ENCODE measurements around the gene PRR33. TPM values are rescaled to one million over a fixed set of nuclear protein-coding genes. Genes with fewer than 3 reads are reported as not detected.
"Not testable (repeated sequence)": the region's sequence is repeated elsewhere in the genome, so short reads cannot be mapped to it uniquely, and the experiment has no call there.

Gene PRR33
- total and polyA plus RNA-seq, 2 donors, result 0.28 TPM; not detected in 1

GRCh38 chr11:1893581-1894359 lies 2.1 kb upstream of the PRR33 start:
- Histone ChIP-seq H3K4me3 (ENCODE audit: low read depth, low read length) (no peak overlapping the region), H3K36me3 (ENCODE audit: insufficient read depth) (no peaks in the 10 kb centered on the region), H3K27ac (ENCODE audit: low read depth) (no peak overlapping the region), H3K4me1 (ENCODE audit: insufficient read depth) (no peaks in the 10 kb centered on the region)
- DNase-seq (ENCODE audit: extremely low spot score), result no peak
- 91% methylated on average over 5 of the region's 5 CpGs for WGBS

DNA sequence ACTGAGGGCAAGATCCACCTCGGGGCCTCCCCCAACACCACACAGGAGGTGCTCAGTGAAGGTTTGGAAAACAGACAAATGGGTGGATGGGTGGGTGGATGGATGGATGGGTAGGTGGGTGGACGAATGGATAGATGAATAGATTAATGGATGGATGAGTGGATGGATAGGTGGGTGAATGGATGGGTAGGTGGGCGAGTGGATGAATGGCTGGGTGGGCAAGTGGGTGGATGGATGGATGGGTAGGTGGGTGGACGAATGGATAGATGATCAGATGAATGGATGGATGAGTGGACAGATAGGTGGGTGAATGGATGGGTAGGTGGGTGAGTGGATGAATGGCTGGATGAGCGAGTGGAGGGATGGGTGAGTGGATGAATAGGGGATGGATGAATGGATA lies 863 bp upstream of the PRR33 start:
- Histone ChIP-seq H3K27ac (ENCODE audit: low read depth) (no peak overlapping the region), H3K36me3 (ENCODE audit: insufficient read depth) (no peaks in the 10 kb centered on the region), H3K4me1 (ENCODE audit: insufficient read depth) (no peaks in the 10 kb centered on the region), H3K4me3 (ENCODE audit: low read depth, low read length) (no peak overlapping the region)
- WGBS, result 86% methylated on average over 5 of the region's 5 CpGs
- no peak for DNase-seq (ENCODE audit: extremely low spot score)

DNA sequence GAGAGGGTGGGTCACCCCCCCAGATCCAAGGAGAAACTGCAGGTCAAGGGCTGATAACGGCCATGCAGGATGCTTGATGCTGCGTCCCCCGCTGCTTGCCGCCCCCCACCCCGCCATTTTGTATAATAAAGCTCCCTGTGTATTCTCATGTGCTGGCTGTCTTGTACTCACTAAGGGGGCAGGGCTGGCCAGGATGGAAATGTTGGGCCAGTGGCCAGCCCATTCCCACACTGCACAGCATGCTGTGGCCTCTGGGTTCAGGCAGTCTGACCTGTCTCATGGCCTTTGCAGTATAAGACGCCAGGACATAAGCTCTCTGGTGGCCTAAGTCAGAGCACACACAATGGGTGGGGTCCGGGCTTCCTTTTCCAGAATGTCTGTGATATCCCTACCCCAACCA lies 421 bp upstream of the PRR33 start:
- Histone ChIP-seq H3K27ac (ENCODE audit: low read depth) (no peak overlapping the region), H3K4me1 (ENCODE audit: insufficient read depth) (no peaks in the 10 kb centered on the region), H3K4me3 (ENCODE audit: low read depth, low read length) (no peak overlapping the region), H3K36me3 (ENCODE audit: insufficient read depth) (peaks cover 1% of the 10 kb centered on the region)
- WGBS, result 90% methylated on average over 7 of the region's 7 CpGs
- no peak for DNase-seq (ENCODE audit: extremely low spot score)

DNA sequence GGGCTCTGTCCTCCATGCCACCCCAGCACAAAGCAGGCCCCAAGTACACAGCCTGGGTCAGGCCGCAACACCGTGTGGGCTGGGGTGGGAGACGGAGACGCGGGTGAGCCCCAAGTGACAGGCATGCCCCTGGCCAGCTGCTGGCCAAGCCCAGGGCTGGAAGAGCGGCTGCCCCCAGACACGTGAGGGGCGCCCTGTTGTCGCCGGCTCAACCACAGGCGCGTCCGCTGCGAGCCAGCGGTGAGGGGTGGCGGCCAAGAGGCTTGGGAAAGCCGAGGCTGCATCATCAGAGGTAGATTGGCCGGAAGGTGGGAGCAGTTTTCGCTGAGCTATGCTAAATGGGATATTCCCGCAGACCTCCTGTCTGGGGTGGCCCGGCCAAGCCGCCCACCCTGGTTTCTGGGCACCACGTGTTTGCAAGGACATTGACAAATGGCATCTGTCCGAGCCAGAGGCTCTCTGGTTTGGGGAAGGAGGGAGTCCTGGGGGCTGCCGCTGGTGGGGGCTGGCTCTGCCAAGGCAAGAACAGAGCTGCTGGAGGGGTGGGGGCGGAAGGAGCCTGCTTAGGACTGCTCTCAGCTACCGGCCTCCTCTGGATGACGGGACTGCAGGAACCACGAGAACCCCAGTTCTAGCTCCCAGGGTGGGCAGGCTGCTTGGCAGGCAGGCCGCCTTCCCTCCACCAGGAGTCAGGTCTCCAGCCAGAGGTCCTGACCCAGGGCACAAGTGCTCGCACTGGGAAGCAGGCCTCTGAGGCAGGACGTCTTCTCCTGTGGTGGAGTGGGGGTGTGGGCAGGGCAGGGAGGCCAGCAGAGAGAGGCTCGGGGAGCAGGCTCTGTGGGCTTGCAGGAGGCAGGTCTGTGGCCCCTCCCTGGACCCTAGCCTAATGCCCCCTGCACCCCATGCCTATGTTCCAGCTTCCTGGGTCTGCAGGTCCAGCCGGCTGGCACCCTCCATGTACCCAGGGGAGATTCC lies 552 bp downstream of the PRR33 start:
- 79% methylated on average over 34 of the region's 34 CpGs for WGBS
- Histone ChIP-seq H3K36me3 (ENCODE audit: insufficient read depth) (peaks cover 1% of the 10 kb centered on the region), H3K27ac (ENCODE audit: low read depth) (no peak overlapping the region), H3K4me1 (ENCODE audit: insufficient read depth) (no peaks in the 10 kb centered on the region), H3K4me3 (ENCODE audit: low read depth, low read length) (no peak overlapping the region)
- no peak for DNase-seq (ENCODE audit: extremely low spot score)

DNA sequence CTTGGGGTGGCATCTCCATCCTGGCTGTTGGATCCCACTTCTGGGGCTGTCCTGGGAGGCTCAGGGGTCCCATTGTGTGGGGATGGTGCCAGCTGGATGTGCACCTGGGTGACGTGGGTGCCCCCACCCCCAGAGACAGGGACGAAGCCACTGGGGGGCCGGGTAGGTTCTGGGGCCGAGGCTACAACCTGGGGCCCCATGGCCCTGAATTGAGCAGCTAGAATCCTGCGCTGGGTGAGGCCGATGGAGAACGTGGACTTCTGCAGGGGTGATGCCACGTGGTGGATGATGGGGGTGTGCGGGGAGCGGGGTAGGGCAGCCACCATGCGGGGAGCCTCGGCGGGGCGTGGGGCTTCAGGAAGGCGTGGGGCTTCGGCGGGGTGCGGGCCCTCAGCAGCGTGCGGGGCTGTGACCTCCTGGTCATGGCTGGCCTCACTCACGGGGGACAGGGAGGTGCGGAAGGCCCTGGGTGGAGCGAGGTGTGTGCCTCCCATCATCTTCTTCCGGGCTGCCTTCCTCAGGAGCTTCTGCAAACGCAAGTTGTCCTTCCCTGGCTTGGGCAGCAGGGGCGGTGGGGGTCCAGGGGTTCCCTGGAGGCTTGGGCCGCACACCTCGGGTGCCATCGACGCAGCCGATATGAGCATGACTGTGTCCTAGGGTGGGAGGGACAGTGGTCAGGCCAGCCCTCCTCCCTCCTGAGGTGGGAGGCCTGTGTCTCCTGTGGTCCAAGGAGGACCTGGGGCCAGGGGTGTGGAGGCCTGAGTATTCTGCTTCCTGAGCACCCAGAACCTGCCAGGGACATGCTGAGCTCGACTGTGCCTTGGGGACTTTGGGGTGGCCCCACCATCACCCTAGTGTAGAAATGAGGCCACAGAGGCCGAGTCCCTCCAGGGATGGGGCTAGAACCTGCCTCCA lies 1.5 kb downstream of the PRR33 start:
- Histone ChIP-seq H3K4me3 (ENCODE audit: low read depth, low read length) (no peak overlapping the region), H3K27ac (ENCODE audit: low read depth) (no peak overlapping the region), H3K36me3 (ENCODE audit: insufficient read depth) (peaks cover 1% of the 10 kb centered on the region), H3K4me1 (ENCODE audit: insufficient read depth) (no peaks in the 10 kb centered on the region)
- DNase-seq (ENCODE audit: extremely low spot score), result no peak
- 92% methylated on average over 33 of the region's 33 CpGs for WGBS

DNA sequence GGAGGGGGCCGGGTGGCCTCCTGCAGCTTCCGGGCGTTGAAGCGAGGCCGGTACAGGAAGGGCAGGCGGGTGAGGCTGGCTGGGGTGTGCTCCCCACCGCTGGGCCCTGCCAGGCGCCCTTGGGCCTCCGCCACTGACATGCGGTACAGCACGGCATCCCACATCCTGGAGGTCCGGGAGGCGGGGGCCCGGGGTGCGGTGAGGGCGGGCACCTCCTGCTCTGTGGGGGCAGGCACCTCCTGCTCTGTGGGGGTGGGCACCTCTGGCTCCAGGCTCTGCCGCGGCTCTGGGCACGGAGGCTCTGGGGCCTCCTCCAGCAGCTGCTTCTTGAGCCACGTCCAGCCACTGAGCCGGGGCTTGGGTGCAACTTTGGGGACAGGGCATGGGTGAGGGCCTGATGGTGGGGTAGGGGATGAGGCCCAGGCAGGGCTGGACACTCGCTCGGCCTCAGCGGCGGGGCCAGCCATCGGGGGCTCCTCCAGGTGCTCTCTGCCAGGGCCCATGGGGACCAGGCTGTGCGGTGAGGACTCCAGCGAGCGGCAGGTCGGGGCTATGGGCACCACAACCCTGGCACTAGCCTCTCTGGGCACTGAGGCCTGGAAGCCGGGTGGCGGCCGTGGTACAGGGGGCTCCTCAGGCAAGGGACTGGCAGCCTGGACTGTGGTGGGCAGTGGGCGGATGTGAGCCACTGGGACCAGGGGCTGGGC lies 2.3 kb downstream of the PRR33 start:
- H3K27ac ChIP-seq (ENCODE audit: low read depth), result no peak overlapping the region
- no peak overlapping the region for H3K4me3 ChIP-seq (ENCODE audit: low read depth, low read length)
- peaks cover 1% of the 10 kb centered on the region for H3K36me3 ChIP-seq (ENCODE audit: insufficient read depth)
- 76% methylated on average over 34 of the region's 34 CpGs for WGBS
- DNase-seq (ENCODE audit: extremely low spot score), result no peak
- H3K4me1 ChIP-seq (ENCODE audit: insufficient read depth), result no peaks in the 10 kb centered on the region

DNA sequence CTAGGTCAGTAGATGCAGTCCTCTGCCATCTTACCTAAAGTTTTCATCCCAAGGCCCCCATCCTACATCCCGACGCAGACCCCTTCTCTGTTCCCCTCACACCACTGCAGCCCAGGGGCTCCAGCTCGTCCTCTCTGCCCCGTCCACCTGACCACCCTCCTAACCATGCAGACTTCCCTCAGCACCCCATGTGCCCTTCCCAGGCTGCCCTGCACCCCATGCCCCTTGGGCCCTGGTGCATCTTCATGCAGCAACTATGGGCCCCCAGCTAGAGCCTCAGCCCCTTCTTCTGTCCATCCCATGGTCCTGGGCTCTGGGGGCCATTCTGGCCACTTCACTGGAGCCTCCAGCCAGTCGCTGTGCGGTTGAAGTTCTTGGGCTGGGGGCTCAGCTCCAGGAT lies 2.9 kb downstream of the PRR33 start:
- H3K36me3 ChIP-seq (ENCODE audit: insufficient read depth), result peaks cover 1% of the 10 kb centered on the region
- H3K27ac ChIP-seq (ENCODE audit: low read depth), result peak overlapping the region; percentile 46
- H3K4me3 ChIP-seq (ENCODE audit: low read depth, low read length), result no peak overlapping the region
- DNase-seq (ENCODE audit: extremely low spot score), result no peak
- 89% methylated on average over 6 of the region's 6 CpGs for WGBS
- no peaks in the 10 kb centered on the region for H3K4me1 ChIP-seq (ENCODE audit: insufficient read depth)

DNA sequence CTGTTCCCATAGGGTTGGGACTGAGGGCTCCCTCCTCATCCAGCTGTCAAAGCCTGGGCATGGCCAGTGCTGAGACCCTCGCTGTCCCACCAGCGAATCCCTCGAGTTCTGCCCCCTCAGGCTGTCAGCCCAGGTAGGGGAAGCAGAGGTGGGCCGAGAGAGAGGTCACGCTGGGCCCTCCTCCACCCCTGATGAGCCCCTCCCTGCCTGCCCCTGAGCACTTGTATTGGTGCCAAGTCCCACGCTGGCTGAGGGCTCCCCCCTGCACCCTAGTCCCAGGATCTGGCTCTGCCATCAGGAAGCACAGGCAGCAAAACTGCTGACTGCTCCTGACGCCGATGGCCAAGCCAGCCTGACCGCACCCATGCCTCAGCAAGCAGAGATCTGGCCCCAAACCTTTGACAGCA lies 3.3 kb downstream of the PRR33 start:
- Histone ChIP-seq H3K4me3 (ENCODE audit: low read depth, low read length) (no peak overlapping the region), H3K27ac (ENCODE audit: low read depth) (peak overlapping the region; percentile 46), H3K4me1 (ENCODE audit: insufficient read depth) (no peaks in the 10 kb centered on the region), H3K36me3 (ENCODE audit: insufficient read depth) (peaks cover 1% of the 10 kb centered on the region)
- 61% methylated on average over 9 of the region's 9 CpGs for WGBS
- no peak for DNase-seq (ENCODE audit: extremely low spot score)

DNA sequence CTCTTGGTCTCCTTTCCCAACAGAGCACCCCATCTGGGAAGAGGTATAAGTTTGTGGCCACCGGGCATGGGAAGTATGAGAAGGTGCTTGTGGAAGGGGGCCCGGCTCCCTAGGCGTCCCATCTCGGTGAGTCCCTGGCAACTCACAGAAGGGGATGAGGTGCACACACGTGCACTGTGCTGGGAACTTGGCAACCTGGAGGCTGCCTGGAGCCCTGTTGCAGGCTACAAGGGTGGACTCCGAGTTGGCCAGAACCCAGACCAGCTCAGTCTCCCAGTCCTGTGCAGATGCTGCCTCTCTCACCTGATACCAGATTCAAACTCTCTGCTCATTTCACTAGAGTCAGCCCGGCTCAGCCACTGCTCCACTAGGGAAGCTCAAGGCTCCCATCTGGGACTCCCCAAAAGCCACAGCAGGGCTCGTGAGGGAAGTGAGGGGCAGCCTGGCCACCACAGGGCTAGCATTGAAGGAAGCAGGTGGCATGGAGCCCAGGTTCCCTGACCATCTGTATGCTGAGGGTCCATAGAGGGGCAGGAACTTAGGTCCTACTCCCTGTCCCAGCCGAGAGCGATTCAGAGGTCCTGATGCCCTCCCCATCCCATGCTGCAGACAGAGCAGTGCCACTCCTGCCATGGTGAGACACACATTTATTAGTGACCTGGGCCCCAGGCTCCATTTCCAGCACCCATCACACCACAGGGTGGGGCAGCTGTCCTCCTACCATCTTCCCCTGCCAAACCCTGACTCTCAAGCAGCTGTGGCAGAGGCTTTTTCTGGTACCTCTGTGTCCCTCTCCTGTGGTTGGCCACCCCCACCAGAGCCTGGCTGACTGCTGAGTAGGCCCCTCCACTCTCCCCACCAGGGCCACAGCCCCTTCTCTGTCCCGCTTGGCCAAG lies 4.0 kb downstream of the PRR33 start:
- Histone ChIP-seq H3K4me3 (ENCODE audit: low read depth, low read length) (no peak overlapping the region), H3K27ac (ENCODE audit: low read depth) (peak overlapping the region; percentile 46), H3K36me3 (ENCODE audit: insufficient read depth) (peaks cover 1% of the 10 kb centered on the region), H3K4me1 (ENCODE audit: insufficient read depth) (no peaks in the 10 kb centered on the region)
- 85% methylated on average over 11 of the region's 11 CpGs for WGBS
- DNase-seq (ENCODE audit: extremely low spot score), result no peak

- H3K4me1 ChIP-seq (ENCODE audit: insufficient read depth); DNase-seq (ENCODE audit: extremely low spot score); H3K27ac ChIP-seq (ENCODE audit: low read depth): not testable (repeated sequence)
Measured at GRCh38 chr11:1886551-1886950, 5.1 kb downstream of the PRR33 start.

GRCh38 chr11:1884303-1884700 lies 7.4 kb downstream of the PRR33 start:
- Histone ChIP-seq H3K27ac (ENCODE audit: low read depth) (no peak overlapping the region), H3K36me3 (ENCODE audit: insufficient read depth) (peaks cover 1% of the 10 kb centered on the region), H3K4me1 (ENCODE audit: insufficient read depth) (no peaks in the 10 kb centered on the region), H3K4me3 (ENCODE audit: low read depth, low read length) (no peak overlapping the region)
- WGBS, result 93% methylated on average over 5 of the region's 5 CpGs
- DNase-seq (ENCODE audit: extremely low spot score), result no peak

More at GRCh38 chr11:1886551-1886950, 5.1 kb downstream of the PRR33 start:
- 91% methylated on average over 13 of the region's 13 CpGs for WGBS
- H3K36me3 ChIP-seq (ENCODE audit: insufficient read depth); H3K4me3 ChIP-seq (ENCODE audit: low read depth, low read length): not testable (repeated sequence)
